DND-41 (cell line): Measurements from ENCODE around the gene CYB5R3.
"Not testable (repeated sequence)": the region's sequence is repeated elsewhere in the genome, so short reads cannot be mapped to it uniquely, and the experiment has no call there.

Experiments
- CTCF ChIP-seq: IDR thresholded peaks from 2 replicates; pipeline ENCODE4 v1.5.1; 2012; ENCODE audit warnings: borderline replicate concordance, low read length, moderate library complexity, mild to moderate bottlenecking; ENCODE audit not compliant: poor library complexity, severe bottlenecking; ENCODE audit errors: extremely low read depth
- EZH2 ChIP-seq: IDR thresholded peaks from 3 replicates; pipeline ENCODE4 v1.6.1; 2012; ENCODE audit warnings: borderline replicate concordance, low read depth, mild to moderate bottlenecking, moderate library complexity, low read length, inconsistent platforms; ENCODE audit not compliant: severe bottlenecking

- TF ChIP-seq CTCF, EZH2: not testable (repeated sequence)
Measured at GRCh38 chr22:42673071-42673470, 23.9 kb upstream of the CYB5R3 start.
